K562 (cell line): ENCODE results near the gene PAFAH1B1. TPM values are rescaled to one million over a fixed set of nuclear protein-coding genes. Genes with fewer than 3 reads are reported as not detected.

Experiments
- ARID1B ChIP-seq: fragments of 450-650 bp; IDR thresholded peaks from 2 replicates; pipeline ENCODE4 v1.6.1; 2016; ENCODE audit warnings: antibody characterized with exemption, mild to moderate bottlenecking, inconsistent platforms
- C11orf30 ChIP-seq: fragments of 450-650 bp; IDR thresholded peaks from 2 replicates; pipeline ENCODE4 v1.6.1; 2016; ENCODE audit warnings: low read depth, mild to moderate bottlenecking
- E2F8 ChIP-seq: fragments of 450-650 bp; IDR thresholded peaks from 2 replicates; pipeline ENCODE4 v1.7.1; 2018; ENCODE audit warnings: mild to moderate bottlenecking, low read depth; ENCODE audit not compliant: partially characterized antibody
- FOS ChIP-seq: IDR thresholded peaks from 3 replicates; pipeline ENCODE4 v1.6.1; 2011; ENCODE audit not compliant: insufficient read length; ENCODE audit errors: extremely low read depth
- GTF3C2 ChIP-seq: IDR thresholded peaks from 3 replicates; pipeline ENCODE4 v1.6.1; 2011; ENCODE audit warnings: borderline replicate concordance, mild to moderate bottlenecking, moderate library complexity; ENCODE audit not compliant: insufficient read length; ENCODE audit errors: extremely low read depth
- MAZ ChIP-seq, 2 experiments: fragments of 450-650 bp in 1 of 2; sonication (generic) in 1 of 2; formaldehyde crosslinking; IDR thresholded peaks in 1 of 2; conservative IDR thresholded peaks in 1 of 2; 2 replicates each; pipeline versions ENCODE4 v1.4.0 to v1.5.0; 2020; ENCODE audit warnings: mild to moderate bottlenecking in 1 of 2, missing genetic modification reagents in 1 of 2
- MTF1 ChIP-seq: fragments of 250-450 bp; sonication (Bioruptor Pico); IDR thresholded peaks from 2 replicates; pipeline ENCODE4 v1.9.0; 2021; ENCODE audit warnings: moderate library complexity, mild to moderate bottlenecking, inconsistent platforms, borderline replicate concordance
- MXD1 ChIP-seq: fragments of 250-450 bp; sonication (Bioruptor Pico); IDR thresholded peaks from 2 replicates; pipeline ENCODE4 v1.8.0; 2021; ENCODE audit warnings: borderline replicate concordance, mild to moderate bottlenecking, moderate library complexity; ENCODE audit not compliant: poor library complexity, severe bottlenecking
- PML ChIP-seq: IDR thresholded peaks from 2 replicates; pipeline ENCODE4 v1.6.1; 2012; ENCODE audit warnings: low read length, inconsistent platforms
- POLR3G ChIP-seq: IDR thresholded peaks from 2 replicates; pipeline ENCODE4 v1.6.1; 2011; ENCODE audit not compliant: insufficient read length, insufficient replicate concordance; ENCODE audit errors: extremely low read depth
- POU5F1 ChIP-seq: fragments of 150-350 bp; IDR thresholded peaks from 2 replicates; pipeline ENCODE4 v1.6.1; 2014; ENCODE audit warnings: borderline replicate concordance, low read length, low read depth, mild to moderate bottlenecking; ENCODE audit not compliant: partially characterized antibody
- PRPF4 ChIP-seq: fragments of 200-400 bp; formaldehyde crosslinking; IDR thresholded peaks from one replicate; pipeline ENCODE4 v1.6.1; 2017; ENCODE audit warnings: low read length, low read depth, mild to moderate bottlenecking; ENCODE audit not compliant: insufficient read depth, poor library complexity, severe bottlenecking
- RBM17 ChIP-seq: fragments of 200-400 bp; formaldehyde crosslinking; IDR thresholded peaks from 2 replicates; pipeline ENCODE4 v1.6.1; 2017; ENCODE audit warnings: low read depth, mild to moderate bottlenecking, low read length, borderline replicate concordance
- USF2 ChIP-seq: sonication (generic); formaldehyde crosslinking; IDR thresholded peaks from 2 replicates; pipeline ENCODE4 v1.5.0; 2020; ENCODE audit warnings: missing genetic modification reagents
- XRCC5 ChIP-seq: fragments of 200-400 bp; formaldehyde crosslinking; IDR thresholded peaks from 2 replicates; pipeline ENCODE4 v1.6.1; 2017; ENCODE audit warnings: low read depth, mild to moderate bottlenecking, low read length
- ZEB2 ChIP-seq: fragments of 450-650 bp; IDR thresholded peaks from 2 replicates; pipeline ENCODE4 v1.6.1; 2016
- ZNF232 ChIP-seq: sonication (generic); formaldehyde crosslinking; IDR thresholded peaks from 2 replicates; pipeline ENCODE4 v1.8.0; 2022; ENCODE audit warnings: mild to moderate bottlenecking, missing genetic modification reagents
- polyA plus RNA-seq, 8 experiments: library from polyadenylated mRNA; depleted of rRNA in 4 of 8; stranded (reverse) in 5 of 8; unstranded in 3 of 8; fragments of >200 nt; fragmentation: Nextera tagmentation in 2 of 8; fragmentation: Illumina TruSeq in 1 of 8; extraction: Ambion mirVana in 2 of 8; extraction: Trizol in 1 of 8; gene quantifications; 2 replicates each; pipeline versions ENCODE4 v1.2.1 to v1.2.3, GENCODE V29; 2011 to 2014; ENCODE audit warnings: inconsistent platforms in 1 of 8, missing spikeins in 1 of 8
- total RNA-seq, 7 experiments: library from RNA; depleted of rRNA in 6 of 7; stranded (reverse); fragments of >200 nt in 6 of 7; fragmentation: Illumina TruSeq in 2 of 7; extraction: Trizol in 2 of 7; gene quantifications; 2 replicates each; pipeline versions ENCODE4 v1.2.1 to v1.2.3, GENCODE V29; 2011 to 2021; ENCODE audit warnings: low replicate concordance in 1 of 7

PAFAH1B1 gene
- total and polyA plus RNA-seq, 9 of the 15 experiments (the other 6 are each of a cell fraction or from before 2014, with no cell fraction given) = 23.3 to 66.4 (median 40.2) TPM

GRCh38 chr17:2711608-2712299 lies 118.3 kb downstream of the PAFAH1B1 start, which contains the start of gene CLUH (continued):
- TF ChIP-seq MXD1 (CRISPR knock-in tag) (peak; percentile 84), E2F8 (peak; percentile 26), RBM17 (no peak), ARID1B (0 out of 2 replicates have a peak, but pooled peaks have one; percentile 29), XRCC5 (peak; percentile 30; the same call in 1 of the 2 replicates), GTF3C2 (no peak), MTF1 (CRISPR knock-in tag) (no peak), PML (no peak), ZNF232 (CRISPR knock-in tag) (peak; percentile 35; the same call in 1 of the 2 replicates), MAZ (CRISPR knock-in tag; conservative IDR thresholded peaks at IDR 0.05 in 1 of 2, IDR thresholded peaks at IDR 0.05 in 1 of 2) (peak; percentile 90 to 91), C11orf30 (peak; percentile 49), POU5F1 (peak; percentile 93), POLR3G (no peak), ZEB2 (no peak), PRPF4 (no peak), USF2 (CRISPR knock-in tag) (peak; percentile 92), FOS (no peak)
